ENCODE measurements around the gene NDUFS8.
A peak's percentile ranks its signal among the peaks of the same experiment; 100 is the strongest.

Gene NDUFS8

GRCh38 chr11:68038226-68038717, 7.8 kb downstream of the NDUFS8 start:
- no peak for DNase-seq

DNA sequence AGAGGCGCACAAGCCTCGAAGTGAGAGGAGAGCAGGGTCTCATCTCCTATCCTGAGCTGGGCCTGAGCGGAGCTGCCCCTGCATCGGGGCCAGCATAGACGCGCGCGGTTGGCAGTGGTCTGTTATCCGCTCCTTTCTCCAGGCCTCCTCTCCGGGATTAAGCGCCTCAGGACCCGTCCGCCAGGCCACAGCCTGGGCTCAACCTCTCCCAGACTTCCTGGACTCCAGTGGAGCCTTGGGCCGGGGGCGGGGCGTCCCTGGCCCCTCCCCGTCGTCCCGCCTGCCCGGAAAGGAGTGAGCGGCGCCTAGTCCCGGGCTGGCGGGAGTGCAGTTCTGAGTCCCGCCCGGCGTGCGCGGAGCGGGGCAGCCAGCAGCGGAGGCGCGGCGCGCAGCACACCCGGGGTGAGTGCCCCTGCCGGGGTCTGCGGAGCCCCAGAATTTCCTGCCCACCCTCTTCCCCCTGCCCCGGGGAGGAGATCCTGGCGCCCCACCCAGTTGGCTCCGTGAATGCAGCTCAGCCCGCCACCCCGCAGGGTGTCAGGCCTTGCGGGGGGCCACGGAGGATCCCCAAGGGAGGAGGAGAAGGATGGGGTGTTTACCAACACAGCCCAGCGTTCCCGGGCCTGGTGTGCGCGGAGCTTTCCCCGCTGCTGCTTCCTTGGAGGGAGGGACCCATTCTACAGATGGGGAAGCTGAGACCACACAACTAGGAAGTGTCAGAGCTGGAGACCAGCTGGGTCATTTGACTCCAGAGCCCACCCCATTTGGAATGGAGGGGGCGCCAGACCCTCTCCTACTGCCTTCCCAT, 8.4 kb downstream of the NDUFS8 start, which contains the start of gene TCIRG1:
TSS of gene TCIRG1 (plus strand) at position 308 of the 808 bp plus-strand sequence. CDS start 2,247 bp downstream, outside the sequence.
- no peak for DNase-seq

GRCh38 chr11:68039526-68040086, 9.1 kb downstream of the NDUFS8 start:
- DNase-seq = no peak

GRCh38 chr11:68040101-68040956, 9.8 kb downstream of the NDUFS8 start:
- DNase-seq = no peak

GRCh38 chr11:68040957-68041591, 10.6 kb downstream of the NDUFS8 start:
- DNase-seq = no peak

DNA sequence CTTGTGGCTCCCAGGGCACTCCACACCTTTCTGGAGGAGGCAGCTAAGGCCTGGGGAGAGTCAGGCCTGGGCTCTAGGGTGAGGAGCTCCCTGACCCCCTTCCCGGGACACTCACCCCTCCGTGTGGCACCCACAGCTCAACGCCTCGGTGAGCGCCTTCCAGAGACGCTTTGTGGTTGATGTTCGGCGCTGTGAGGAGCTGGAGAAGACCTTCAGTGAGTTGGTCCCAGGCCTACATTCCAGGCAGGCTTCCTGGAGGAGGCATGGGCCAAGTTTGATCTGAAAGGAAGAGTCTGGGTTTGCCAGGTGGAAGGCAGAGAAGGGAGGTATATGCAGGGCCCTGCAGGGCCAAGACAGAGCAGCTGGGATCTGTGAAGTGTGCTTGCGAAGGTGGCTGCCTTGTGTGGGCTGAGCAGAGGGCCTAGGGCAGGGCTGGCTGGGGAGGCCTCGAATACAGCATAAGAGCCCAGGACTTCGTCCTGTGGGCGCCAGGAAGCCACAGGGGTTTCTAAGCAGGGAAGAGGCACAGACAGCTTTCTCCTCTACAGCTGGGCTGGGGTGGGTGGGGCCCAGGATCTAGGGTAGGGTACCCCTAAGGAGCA, 11.2 kb downstream of the NDUFS8 start:
- DNase-seq = no peak

DNA sequence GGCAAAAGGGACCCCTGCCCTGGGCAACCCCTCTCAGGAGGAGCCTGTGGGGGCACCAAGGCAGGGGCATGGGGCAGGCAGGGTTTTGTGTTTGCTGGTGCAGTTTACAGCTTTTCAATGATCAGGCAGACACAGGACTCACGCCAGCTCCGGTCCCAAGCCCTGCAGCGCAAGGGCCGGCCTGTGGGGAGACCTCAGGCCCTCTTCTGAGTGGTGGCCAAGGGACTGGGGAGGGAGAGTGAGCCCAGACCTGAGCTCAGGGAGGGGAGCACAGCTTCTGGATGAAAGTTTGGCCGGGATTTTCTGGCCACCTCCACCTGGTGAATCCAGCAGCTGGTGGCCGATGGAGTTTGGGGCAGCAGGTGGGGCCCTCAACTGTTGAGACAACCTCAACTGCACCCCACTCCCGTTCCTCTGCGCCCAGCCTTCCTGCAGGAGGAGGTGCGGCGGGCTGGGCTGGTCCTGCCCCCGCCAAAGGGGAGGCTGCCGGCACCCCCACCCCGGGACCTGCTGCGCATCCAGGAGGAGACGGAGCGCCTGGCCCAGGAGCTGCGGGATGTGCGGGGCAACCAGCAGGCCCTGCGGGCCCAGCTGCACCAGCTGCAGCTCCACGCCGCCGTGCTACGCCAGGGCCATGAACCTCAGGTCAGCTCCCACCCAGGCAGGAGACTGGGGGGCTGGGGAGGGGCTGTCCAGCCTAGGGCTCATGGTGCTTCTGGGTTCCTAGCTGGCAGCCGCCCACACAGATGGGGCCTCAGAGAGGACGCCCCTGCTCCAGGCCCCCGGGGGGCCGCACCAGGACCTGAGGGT, 11.9 kb downstream of the NDUFS8 start:
- no peak for DNase-seq

DNA sequence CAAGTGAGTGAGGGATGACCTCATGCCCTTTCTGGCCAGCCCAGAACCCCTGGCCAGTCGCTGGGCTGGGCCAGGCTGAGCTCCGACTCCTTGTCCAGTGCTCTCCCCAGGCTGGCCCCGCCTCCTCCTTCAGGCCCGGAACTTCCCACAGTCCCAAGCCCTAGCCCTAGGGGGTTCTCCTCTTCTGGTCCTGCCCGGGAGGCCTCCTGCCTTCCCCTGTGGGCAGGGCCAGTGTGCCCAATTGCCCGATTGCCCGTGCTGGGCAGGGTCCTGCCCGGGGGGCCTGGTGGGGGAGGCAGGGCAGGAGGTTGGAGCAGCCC, 12.5 kb downstream of the NDUFS8 start:
- no peak for DNase-seq

DNA sequence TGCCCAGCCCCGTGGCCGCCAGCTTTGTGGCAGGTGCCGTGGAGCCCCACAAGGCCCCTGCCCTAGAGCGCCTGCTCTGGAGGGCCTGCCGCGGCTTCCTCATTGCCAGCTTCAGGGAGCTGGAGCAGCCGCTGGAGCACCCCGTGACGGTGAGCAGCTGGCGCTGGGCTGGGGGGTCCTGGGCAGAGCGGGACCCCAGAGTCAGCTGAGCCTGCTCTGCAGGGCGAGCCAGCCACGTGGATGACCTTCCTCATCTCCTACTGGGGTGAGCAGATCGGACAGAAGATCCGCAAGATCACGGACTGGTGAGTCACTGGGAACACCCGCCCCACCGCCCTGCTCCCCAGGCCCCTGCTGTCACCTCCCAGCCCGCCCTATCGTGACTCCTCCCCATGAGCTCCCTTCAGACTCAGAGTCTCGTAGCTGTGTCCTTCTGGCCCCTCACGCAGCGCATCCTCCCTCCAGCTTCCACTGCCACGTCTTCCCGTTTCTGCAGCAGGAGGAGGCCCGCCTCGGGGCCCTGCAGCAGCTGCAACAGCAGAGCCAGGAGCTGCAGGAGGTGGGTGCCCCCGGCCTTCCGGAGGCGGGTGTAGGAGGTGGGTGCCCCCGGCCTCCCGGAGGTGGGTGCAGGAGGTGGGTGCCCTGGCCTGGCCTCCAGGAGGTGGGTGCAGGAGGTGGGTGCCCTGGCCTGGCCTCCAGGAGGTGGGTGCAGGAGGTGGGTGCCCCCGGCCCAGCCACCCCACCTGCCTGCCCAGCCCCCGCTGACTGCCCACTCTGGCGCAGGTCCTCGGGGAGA, 13.1 kb downstream of the NDUFS8 start:
- no peak for DNase-seq

GRCh38 chr11:68044145-68044813, 13.8 kb downstream of the NDUFS8 start:
- DNase-seq = peak; percentile 48

GRCh38 chr11:68044898-68045351, 14.4 kb downstream of the NDUFS8 start:
- DNase-seq = no peak

GRCh38 chr11:68047437-68048290, 17.2 kb downstream of the NDUFS8 start:
- no peak for DNase-seq

DNA sequence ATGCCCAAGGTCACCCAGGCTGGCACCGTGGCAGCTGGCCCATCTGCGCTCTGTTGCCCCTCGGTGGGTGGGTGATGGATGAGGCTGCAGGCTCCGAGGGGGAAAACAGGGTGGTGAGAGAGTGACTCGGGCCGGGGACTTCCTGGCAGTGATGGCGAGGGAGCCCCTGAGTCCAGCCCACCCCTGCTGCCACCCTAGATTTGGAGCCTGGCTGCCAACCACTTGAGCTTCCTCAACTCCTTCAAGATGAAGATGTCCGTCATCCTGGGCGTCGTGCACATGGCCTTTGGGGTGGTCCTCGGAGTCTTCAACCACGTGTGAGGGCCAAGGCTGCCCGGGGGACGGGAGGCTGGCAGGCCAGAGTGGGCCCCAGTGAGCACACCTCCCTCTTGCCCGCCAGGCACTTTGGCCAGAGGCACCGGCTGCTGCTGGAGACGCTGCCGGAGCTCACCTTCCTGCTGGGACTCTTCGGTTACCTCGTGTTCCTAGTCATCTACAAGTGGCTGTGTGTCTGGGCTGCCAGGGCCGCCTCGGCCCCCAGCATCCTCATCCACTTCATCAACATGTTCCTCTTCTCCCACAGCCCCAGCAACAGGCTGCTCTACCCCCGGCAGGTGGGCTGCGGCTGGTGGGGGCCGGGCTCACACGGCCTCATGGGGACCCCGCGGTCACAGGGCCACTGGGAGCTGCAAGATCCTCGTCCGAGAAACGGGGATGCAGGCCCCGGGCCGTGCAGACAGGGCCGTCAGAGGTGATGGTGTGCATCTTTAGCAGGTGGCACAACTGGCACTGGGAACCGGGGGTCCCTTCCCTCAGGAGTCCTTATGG, 18.4 kb downstream of the NDUFS8 start:
- DNase-seq = no peak

DNA sequence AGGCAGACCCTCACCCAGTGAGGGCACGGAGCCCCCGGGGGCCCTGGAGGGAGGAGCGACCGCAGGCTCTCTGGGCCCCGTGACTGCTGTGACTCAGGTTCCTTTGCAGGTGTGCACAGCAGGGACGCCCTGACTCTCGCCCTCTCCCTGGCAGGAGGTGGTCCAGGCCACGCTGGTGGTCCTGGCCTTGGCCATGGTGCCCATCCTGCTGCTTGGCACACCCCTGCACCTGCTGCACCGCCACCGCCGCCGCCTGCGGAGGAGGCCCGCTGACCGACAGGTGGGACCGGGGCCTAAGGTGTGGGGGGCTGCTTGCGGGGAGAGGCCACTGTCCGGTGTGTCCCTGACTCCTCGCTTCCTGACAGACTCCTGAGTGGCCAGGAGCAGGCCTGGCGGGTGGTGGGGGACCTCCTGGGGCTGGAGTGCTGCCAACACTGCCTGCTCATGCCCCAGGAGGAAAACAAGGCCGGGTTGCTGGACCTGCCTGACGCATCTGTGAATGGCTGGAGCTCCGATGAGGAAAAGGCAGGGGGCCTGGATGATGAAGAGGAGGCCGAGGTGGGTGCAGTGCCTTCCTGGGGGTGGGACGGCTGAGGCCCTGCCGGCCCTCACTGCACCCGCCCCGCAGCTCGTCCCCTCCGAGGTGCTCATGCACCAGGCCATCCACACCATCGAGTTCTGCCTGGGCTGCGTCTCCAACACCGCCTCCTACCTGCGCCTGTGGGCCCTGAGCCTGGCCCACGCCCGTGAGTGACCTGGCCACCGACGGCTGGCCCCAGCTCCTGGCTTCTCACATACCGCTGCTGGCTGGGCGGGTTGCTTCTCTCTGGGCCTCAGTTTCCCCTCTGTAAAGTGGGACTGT, 19.3 kb downstream of the NDUFS8 start:
- DNase-seq = no peak

DNA sequence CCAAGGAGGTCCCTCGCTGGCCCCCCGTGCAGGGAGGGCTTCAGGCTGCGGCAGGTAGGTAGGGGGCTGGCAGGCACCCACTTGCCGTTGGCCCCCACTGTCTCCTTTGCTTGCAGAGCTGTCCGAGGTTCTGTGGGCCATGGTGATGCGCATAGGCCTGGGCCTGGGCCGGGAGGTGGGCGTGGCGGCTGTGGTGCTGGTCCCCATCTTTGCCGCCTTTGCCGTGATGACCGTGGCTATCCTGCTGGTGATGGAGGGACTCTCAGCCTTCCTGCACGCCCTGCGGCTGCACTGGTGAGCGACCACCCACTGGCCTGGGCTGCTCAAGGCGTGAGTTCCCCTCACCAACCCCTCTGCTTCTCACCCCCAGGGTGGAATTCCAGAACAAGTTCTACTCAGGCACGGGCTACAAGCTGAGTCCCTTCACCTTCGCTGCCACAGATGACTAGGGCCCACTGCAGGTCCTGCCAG, 19.9 kb downstream of the NDUFS8 start:
- DNase-seq = no peak

GRCh38 chr11:68051191-68052136, 21.0 kb downstream of the NDUFS8 start:
- no peak for DNase-seq

Measured in NCI-H1417 treated with DMSO at 0.1 percent for 48 hours (cell line).